Activated CD4-positive, alpha-beta memory T cell treated with anti-CD3 and anti-CD28 coated beads for 36 hours (primary cell): Measurements from ENCODE around the gene TMEM263. TPM values are rescaled to one million over a fixed set of nuclear protein-coding genes. Genes with fewer than 3 reads are reported as not detected.
"Not testable (repeated sequence)": the region's sequence is repeated elsewhere in the genome, so short reads cannot be mapped to it uniquely, and the experiment has no call there.

Experiments
- CTCF ChIA-PET: fragments of 350-600 bp; sonication (Branson Sonifier 250); formaldehyde crosslinking; loops from one replicate; lab custom pipeline; 2021; ENCODE audit warnings: antibody characterized with exemption, inconsistent platforms; lab: Charles Lee
- POLR2A ChIA-PET: fragments of 350-600 bp; sonication (Branson Sonifier 250); formaldehyde crosslinking; loops from one replicate; lab custom pipeline; 2021; ENCODE audit warnings: antibody characterized with exemption; lab: Charles Lee
- DNase-seq: peaks from one replicate; pipeline ENCODE4 v3.0.0-alpha.2; 2020
- H3K27ac Mint-ChIP-seq: one replicate; pipeline ENCODE4 v1.8.0; 2021; ENCODE audit warnings: mixed read lengths
- H3K27me3 Mint-ChIP-seq: one replicate; pipeline ENCODE4 v1.8.0; 2021; ENCODE audit warnings: mixed read lengths
- H3K36me3 Mint-ChIP-seq: one replicate; pipeline ENCODE4 v1.8.0; 2021; ENCODE audit warnings: mixed read lengths
- H3K4me1 Mint-ChIP-seq: one replicate; pipeline ENCODE4 v1.8.0; 2021; ENCODE audit warnings: low read depth, mixed read lengths
- H3K4me3 Mint-ChIP-seq: one replicate; pipeline ENCODE4 v1.8.0; 2021; ENCODE audit warnings: mild to moderate bottlenecking, mixed read lengths
- H3K9me3 Mint-ChIP-seq: one replicate; pipeline ENCODE4 v1.8.0; 2021; ENCODE audit warnings: mixed read lengths
- intact Hi-C: fragments of 100-400 bp; cut with micrococcal nuclease; formaldehyde crosslinking; loops from one replicate; pipeline ENCODE4 v1.15.1; 2023
- total RNA-seq, 2 experiments: library from RNA; stranded (reverse); gene quantifications; one replicate each; pipeline ENCODE4 v1.2.3, GENCODE V29; 2021

The TMEM263 gene
- total RNA-seq, 2 experiments from 2014 or later: 37.8 to 38.3 TPM

DNA sequence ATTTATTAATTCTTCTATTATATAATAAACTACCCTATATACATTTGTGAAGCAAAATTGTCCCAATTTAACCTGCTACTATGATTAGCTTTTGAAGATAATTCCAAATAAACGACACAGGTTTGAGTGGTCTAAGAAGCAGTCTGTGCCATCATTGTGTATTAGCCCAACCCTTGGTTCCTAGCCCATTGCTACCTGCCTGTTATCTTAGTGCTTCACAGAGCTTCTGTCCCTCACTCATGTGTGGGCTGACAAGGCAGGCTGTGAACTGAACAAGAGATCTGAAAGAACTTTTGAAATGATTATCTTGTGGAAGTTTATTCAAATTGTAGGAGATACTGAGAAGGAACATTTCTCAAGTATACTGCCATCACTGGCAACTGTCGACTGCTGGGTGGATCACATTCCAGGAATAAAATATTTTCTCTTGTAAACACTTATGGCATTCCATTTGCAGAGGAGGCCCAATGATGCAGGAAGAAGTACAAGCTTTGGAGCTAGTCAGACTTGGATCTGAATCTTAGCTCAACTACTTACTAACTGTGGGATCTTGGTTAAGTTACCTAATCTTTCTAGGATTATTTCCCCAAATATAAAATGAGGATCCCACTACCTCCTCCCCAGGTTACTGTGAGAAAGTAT is 39.0 kb downstream of the TMEM263 start:
- ChIA-PET CTCF (interaction anchor here (0.9 kb wide), 1 partner anchor 110 kb away, joined by 3 read pairs; no protein-coding TSS in a partner anchor), POLR2A (no interaction called here)
- intact Hi-C loops: no loop called here
- Mint-ChIP-seq H3K27ac (no peak overlapping the region), H3K36me3 (peaks cover 21% of the 10 kb centered on the region), H3K4me1 (no peaks in the 10 kb centered on the region), H3K27me3 (no peaks in the 10 kb centered on the region), H3K9me3 (no peaks in the 10 kb centered on the region), H3K4me3 (no peak overlapping the region)
- DNase-seq: no peak

DNA sequence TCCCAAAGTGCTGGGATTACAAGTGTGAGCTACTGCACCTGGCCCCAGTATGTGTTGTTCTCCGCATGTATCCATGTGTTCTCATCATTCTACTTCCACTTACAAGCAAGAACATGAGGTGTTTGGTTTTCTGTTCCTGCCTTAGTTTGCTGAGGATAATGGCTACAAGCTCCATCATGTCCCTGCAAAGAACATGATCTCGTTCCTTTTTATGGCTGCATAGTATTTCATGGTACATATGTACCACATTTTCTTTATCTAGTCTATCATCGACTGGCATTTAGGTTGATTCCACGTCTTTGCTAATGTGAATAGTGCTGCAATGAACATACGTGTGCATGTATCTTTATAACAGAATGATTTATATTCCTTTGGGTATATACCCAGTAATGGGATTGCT is 40.4 kb downstream of the TMEM263 start:
- H3K4me3 Mint-ChIP-seq, CTCF ChIA-PET, intact Hi-C loops, H3K27ac Mint-ChIP-seq, H3K4me1 Mint-ChIP-seq, POLR2A ChIA-PET, H3K27me3 Mint-ChIP-seq, DNase-seq, H3K9me3 Mint-ChIP-seq: not testable (repeated sequence)
- H3K36me3 Mint-ChIP-seq: peaks cover 27% of the 10 kb centered on the region

DNA sequence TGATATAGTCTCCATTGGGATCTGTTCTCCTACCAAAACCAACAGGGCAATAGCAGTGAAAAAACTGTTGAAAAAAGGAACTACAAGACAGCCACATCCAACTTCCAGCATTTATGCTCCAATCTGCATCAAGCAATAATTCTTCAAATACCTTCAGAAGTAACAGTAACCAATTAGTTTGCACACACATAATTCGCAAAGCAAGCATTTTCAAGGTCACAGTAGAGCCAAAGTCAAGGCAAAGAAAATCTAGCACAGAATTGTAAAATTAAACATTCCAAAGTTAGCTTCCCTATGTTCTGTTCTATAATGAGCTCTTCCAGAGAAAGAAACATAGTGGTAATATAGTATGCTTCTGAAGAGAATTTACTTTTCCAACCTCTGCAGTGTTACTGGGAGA is 42.2 kb downstream of the TMEM263 start:
- peaks cover 33% of the 10 kb centered on the region for H3K36me3 Mint-ChIP-seq
- CTCF ChIA-PET: interaction anchor here (0.6 kb wide), 1 partner anchor 615 kb away, joined by 3 read pairs; no protein-coding TSS in a partner anchor

DNA sequence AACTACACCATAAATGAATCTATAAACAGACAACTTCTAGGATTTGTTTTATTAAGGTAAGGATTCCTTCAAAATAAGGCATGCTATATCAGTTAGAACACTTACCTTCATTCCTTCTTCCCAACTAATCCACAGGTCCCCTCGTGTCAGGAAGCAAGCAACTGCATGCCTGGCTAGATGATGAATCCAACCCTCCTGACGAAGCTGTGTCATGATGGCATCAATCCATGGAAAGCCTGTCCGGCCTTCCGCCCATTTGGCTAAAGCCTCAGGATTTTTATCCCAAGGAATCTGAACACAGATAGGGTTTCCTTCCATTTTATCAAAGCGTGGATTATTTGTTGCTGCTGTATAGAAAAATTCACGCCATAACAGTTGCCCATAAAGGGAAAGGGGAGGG is 43.7 kb downstream of the TMEM263 start:
- no peaks in the 10 kb centered on the region for H3K4me1 Mint-ChIP-seq
- CTCF ChIA-PET: no interaction called here
- H3K36me3 Mint-ChIP-seq: peaks cover 33% of the 10 kb centered on the region

More for the DNA sequence above, 42.2 kb downstream of the TMEM263 start:
- H3K4me3 Mint-ChIP-seq: no peak overlapping the region
- intact Hi-C loops: no loop called here
- no peaks in the 10 kb centered on the region for H3K9me3 Mint-ChIP-seq
- no peak overlapping the region for H3K27ac Mint-ChIP-seq
- DNase-seq: no peak
- H3K4me1 Mint-ChIP-seq: no peaks in the 10 kb centered on the region
- POLR2A ChIA-PET: no interaction called here
- no peaks in the 10 kb centered on the region for H3K27me3 Mint-ChIP-seq

DNA sequence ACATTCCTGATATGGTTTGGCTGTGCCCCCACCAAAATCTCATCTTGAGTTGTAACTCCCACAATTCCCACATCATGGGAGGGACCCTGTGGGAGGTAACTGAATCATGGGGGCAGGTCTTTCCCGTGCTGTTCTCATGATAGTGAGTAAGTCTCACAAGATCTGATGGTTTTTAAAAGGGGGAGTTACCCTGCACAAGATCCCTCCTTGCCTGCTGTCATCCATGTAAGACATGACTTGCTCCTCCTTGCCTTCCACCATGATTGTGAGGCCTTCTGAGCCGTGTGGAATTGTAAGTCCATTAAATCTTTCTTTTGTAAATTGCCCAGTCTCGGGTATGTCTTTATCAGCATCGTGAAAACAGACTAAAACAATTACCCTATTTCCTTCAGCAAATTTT is 47.0 kb downstream of the TMEM263 start:
- DNase-seq, H3K4me3 Mint-ChIP-seq, H3K27ac Mint-ChIP-seq, CTCF ChIA-PET, H3K9me3 Mint-ChIP-seq, POLR2A ChIA-PET, intact Hi-C loops, H3K4me1 Mint-ChIP-seq, H3K27me3 Mint-ChIP-seq: not testable (repeated sequence)
- H3K36me3 Mint-ChIP-seq: peaks cover 17% of the 10 kb centered on the region

More for the DNA sequence above, 43.7 kb downstream of the TMEM263 start:
- H3K4me3 Mint-ChIP-seq: no peak overlapping the region
- POLR2A ChIA-PET: no interaction called here
- no peaks in the 10 kb centered on the region for H3K9me3 Mint-ChIP-seq
- intact Hi-C loops: no loop called here
- no peak for DNase-seq
- H3K27me3 Mint-ChIP-seq: no peaks in the 10 kb centered on the region
- H3K27ac Mint-ChIP-seq: no peak overlapping the region

DNA sequence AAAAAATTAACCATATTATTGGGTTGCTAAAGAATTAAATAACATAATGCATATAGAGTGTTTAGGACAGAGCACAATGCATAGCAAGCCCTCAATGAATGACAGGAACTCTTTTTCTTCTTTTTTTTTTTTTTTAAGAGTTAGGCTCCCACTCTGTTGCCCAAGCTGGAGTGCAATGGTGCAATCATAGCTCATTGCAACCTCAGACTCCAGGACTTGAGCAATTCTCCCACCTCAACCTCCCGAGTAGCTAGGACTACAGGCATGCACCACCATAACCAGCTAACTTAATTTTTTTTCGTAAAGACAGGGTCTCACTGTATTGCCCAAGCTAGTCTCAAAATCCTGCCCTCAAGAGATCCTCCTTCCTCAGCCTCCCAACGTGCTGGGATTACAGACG is 51.7 kb downstream of the TMEM263 start:
- no peak overlapping the region for H3K4me3 Mint-ChIP-seq
- no peaks in the 10 kb centered on the region for H3K27me3 Mint-ChIP-seq
- POLR2A ChIA-PET: interaction anchor here (0.6 kb wide), 1 partner anchor 53 kb away, joined by 3 read pairs; no protein-coding TSS in a partner anchor
- H3K9me3 Mint-ChIP-seq: no peaks in the 10 kb centered on the region
- intact Hi-C loops: no loop called here
- CTCF ChIA-PET: no interaction called here
- DNase-seq: no peak
- H3K36me3 Mint-ChIP-seq: peaks cover 6% of the 10 kb centered on the region
- H3K4me1 Mint-ChIP-seq: no peaks in the 10 kb centered on the region
- no peak overlapping the region for H3K27ac Mint-ChIP-seq

DNA sequence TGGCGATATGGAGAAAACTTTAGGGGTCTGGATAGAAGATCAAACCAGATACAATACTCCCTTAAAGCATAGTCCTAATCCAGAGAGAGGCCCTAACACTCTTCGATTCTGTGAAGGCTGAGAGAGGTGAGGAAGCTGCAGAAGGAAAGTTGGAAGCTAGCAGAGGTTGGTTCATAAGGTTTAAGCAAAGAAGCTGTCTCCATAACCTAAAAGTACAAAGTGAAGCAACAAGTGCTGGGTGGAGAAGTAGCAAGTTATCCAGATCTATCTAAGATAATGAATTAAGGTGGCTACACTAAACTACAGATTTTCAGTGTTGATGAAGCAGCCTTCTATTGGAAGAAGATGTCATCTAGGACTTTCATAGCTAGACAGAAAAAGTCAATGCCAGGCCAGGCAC is 55.8 kb downstream of the TMEM263 start:
- Mint-ChIP-seq H3K27me3 (no peaks in the 10 kb centered on the region), H3K9me3 (no peaks in the 10 kb centered on the region), H3K27ac (no peak overlapping the region), H3K4me3 (no peak overlapping the region), H3K36me3 (peaks cover 3% of the 10 kb centered on the region), H3K4me1 (no peaks in the 10 kb centered on the region)
- intact Hi-C loops: no loop called here
- DNase-seq: no peak
- POLR2A ChIA-PET: no interaction called here
- CTCF ChIA-PET: interaction anchor here (1.0 kb wide), 1 partner anchor 28 kb away, joined by 3 read pairs; no protein-coding TSS in a partner anchor

DNA sequence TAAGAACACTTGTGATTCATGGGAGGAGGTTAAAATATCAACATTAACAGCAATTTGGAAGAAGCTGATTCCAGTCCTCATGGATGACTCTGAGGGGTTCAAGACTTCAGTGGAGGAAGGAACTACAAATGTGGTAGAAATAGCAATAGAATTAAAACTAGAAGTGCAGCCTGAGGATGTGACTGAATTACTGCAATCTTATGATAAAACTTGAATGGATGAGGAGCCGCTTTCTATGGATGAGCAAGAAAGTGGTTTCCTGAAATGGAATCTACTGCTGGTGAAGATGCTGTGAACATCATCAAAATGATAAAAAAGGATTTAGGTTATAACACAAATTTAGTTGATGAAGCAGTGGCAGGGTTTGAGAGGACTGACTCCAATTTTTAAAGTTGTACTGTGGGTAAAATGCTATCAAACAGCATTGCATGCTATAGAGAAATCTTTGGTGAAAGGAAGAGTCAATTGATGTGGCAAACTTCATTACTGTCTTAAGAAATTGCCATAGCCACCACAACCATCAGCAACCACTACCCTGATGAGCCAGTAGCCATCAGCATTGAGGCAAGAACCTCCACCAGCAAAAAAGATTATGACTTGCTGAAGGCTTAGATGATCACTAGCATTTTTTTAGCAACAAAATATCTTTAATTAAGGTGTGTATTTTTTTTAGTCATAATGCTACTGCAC is 57.2 kb downstream of the TMEM263 start:
- intact Hi-C loops: no loop called here
- ChIA-PET CTCF (interaction anchor here (0.9 to 1.2 kb wide), 2 partner anchors 30 to 79 kb away, joined by 3 read pairs; no protein-coding TSS in a partner anchor), POLR2A (no interaction called here)
- H3K4me3 Mint-ChIP-seq: no peak overlapping the region
- DNase-seq: no peak
- H3K27me3 Mint-ChIP-seq: no peaks in the 10 kb centered on the region
- H3K27ac Mint-ChIP-seq: no peak overlapping the region
- no peaks in the 10 kb centered on the region for H3K4me1 Mint-ChIP-seq
- no peaks in the 10 kb centered on the region for H3K9me3 Mint-ChIP-seq
- H3K36me3 Mint-ChIP-seq: peaks cover 12% of the 10 kb centered on the region

DNA sequence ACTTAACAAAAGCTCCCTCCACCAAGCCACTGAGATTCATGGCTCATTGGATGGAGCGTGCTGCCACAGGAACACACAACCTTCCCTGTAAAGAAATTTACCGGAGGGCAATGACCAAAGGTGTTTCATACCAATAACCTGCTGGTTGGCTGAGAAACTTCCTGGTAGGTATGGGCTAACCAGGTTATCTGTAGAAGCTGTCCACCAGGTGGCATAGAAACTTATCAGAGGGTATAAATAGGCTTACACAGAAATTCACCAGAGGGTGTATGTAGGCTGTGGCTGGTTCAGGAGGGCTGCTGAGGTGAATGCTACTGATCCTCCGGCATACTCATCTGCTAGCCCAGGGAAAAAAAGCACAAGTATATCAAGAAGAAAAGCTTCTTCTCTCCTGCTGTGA is 58.3 kb downstream of the TMEM263 start:
- H3K9me3 Mint-ChIP-seq: no peaks in the 10 kb centered on the region
- POLR2A ChIA-PET: no interaction called here
- H3K27ac Mint-ChIP-seq: no peak overlapping the region
- peaks cover 11% of the 10 kb centered on the region for H3K36me3 Mint-ChIP-seq
- H3K4me3 Mint-ChIP-seq: no peak overlapping the region
- intact Hi-C loops: no loop called here
- H3K27me3 Mint-ChIP-seq: no peaks in the 10 kb centered on the region
- H3K4me1 Mint-ChIP-seq: no peaks in the 10 kb centered on the region
- DNase-seq: no peak
- CTCF ChIA-PET: interaction anchor here (1.2 to 2.3 kb wide), 2 partner anchors 78 to 91 kb away, joined by 3 to 10 read pairs; no protein-coding TSS in a partner anchor

DNA sequence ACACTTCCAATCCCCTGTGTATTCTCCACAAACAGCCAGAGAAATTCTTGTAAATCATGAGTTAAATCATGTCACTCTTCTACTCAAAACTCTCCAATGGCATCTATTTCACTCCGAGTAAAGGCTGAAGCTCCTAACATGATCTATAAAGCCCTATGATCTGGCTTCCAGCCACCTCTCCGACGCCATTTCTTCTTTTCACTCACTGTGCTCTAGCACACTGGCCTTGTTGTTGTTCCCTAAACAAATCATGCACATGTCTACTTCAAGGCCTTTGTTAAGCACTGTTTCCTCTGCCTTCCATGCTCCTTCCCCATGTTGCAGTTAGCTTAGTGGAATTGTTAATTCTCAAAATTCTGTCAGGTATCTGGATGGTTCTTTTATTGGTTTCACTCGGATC is 61.3 kb downstream of the TMEM263 start:
- intact Hi-C loops: no loop called here
- H3K4me3 Mint-ChIP-seq: no peak overlapping the region
- POLR2A ChIA-PET: no interaction called here

DNA sequence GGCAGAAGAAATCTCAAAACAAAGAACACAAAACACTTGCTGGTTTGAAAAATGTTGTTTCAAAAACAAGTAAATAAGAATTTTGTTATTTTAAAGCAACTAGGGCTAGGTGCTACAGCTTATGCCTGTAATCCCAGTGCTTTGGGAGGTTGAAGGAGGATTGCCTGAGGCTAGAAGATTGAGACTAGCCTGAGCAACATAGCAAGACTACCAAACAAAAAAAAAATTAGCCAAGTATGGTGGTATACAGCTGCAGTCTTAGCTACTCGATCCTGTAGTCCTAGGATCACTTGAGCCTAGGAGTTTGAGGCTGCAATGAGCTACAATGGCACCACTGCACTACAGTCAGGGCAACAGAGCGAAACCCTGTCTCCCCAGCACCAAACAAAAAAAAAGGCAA is 63.8 kb downstream of the TMEM263 start:
- ChIA-PET POLR2A (no interaction called here), CTCF (interaction anchor here (1.7 kb wide), 1 partner anchor 86 kb away, joined by 4 read pairs; no protein-coding TSS in a partner anchor)
- Mint-ChIP-seq H3K27ac (no peak overlapping the region), H3K4me1 (peaks cover 10% of the 10 kb centered on the region), H3K4me3 (no peak overlapping the region), H3K27me3 (no peaks in the 10 kb centered on the region), H3K36me3 (peaks cover 24% of the 10 kb centered on the region), H3K9me3 (no peaks in the 10 kb centered on the region)
- intact Hi-C loops: no loop called here
- no peak for DNase-seq

More for the DNA sequence above, 61.3 kb downstream of the TMEM263 start:
- H3K36me3 Mint-ChIP-seq: peaks cover 24% of the 10 kb centered on the region
- H3K27ac Mint-ChIP-seq: no peak overlapping the region
- CTCF ChIA-PET: no interaction called here
- H3K4me1 Mint-ChIP-seq: no peaks in the 10 kb centered on the region
- no peaks in the 10 kb centered on the region for H3K9me3 Mint-ChIP-seq
- DNase-seq: no peak
- no peaks in the 10 kb centered on the region for H3K27me3 Mint-ChIP-seq
